Keratinocyte (primary cell): ENCODE results near the gene RFTN1. TPM values are rescaled to one million over a fixed set of nuclear protein-coding genes. Genes with fewer than 3 reads are reported as not detected.

Experiments
- DNase-seq: peaks from one replicate; pipeline ENCODE4 v3.0.0-alpha.2; 2011; ENCODE audit warnings: low read depth, missing footprints, low spot score
- FAIRE-seq: peaks from 2 replicates; lab custom pipeline; 2011; peaks lifted over from hg19 to GRCh38; lab: Jason Lieb, UNC
- H2AFZ ChIP-seq: 2 replicates; pipeline ENCODE4 v1.6.0; 2012; ENCODE audit warnings: low read length, control low read depth, inconsistent platforms; ENCODE audit not compliant: control insufficient read depth
- H3K27ac ChIP-seq: 2 replicates; pipeline ENCODE4 v1.5.1; 2011; ENCODE audit warnings: low read length; ENCODE audit not compliant: control insufficient read depth, insufficient read depth
- H3K27me3 ChIP-seq: 3 replicates; pipeline ENCODE4 v1.6.0; 2011; ENCODE audit warnings: low read length; ENCODE audit not compliant: control insufficient read depth, insufficient read depth; ENCODE audit errors: extremely low read depth
- H3K36me3 ChIP-seq, 2 experiments: 2 replicates in 1 of 2; 3 replicates in 1 of 2; pipeline ENCODE4 v1.5.1; 2011; ENCODE audit warnings: low read length in 2 of 2, mild to moderate bottlenecking in 1 of 2; ENCODE audit not compliant: control insufficient read depth in 2 of 2, insufficient read depth in 2 of 2; ENCODE audit errors: extremely low read depth in 1 of 2
- H3K4me1 ChIP-seq: 3 replicates; pipeline ENCODE4 v1.5.1; 2011; ENCODE audit warnings: low read length; ENCODE audit not compliant: control insufficient read depth, insufficient read depth; ENCODE audit errors: extremely low read depth
- H3K4me2 ChIP-seq: 3 replicates; pipeline ENCODE4 v1.6.0; 2011; ENCODE audit warnings: low read depth, low read length; ENCODE audit not compliant: control insufficient read depth, insufficient read depth; ENCODE audit errors: extremely low read depth
- H3K4me3 ChIP-seq, 3 experiments: fragments of 200-600 bp in 1 of 3; sonication (generic) in 1 of 3; 2 replicates in 2 of 3; 3 replicates in 1 of 3; pipeline ENCODE4 v1.5.1; 2011 to 2016; ENCODE audit warnings: low read length in 3 of 3, mild to moderate bottlenecking in 3 of 3, control low read depth in 2 of 3, inconsistent platforms in 1 of 3, low read depth in 1 of 3, mixed read lengths in 1 of 3, mixed run types in 1 of 3, moderate library complexity in 1 of 3; ENCODE audit not compliant: control insufficient read depth in 2 of 3, insufficient read depth in 2 of 3; ENCODE audit errors: extremely low read depth in 1 of 3
- H3K79me2 ChIP-seq: 2 replicates; pipeline ENCODE4 v1.6.0; 2012; ENCODE audit warnings: low read length; ENCODE audit not compliant: control insufficient read depth, insufficient read depth
- H3K9ac ChIP-seq: 3 replicates; pipeline ENCODE4 v1.6.0; 2011; ENCODE audit warnings: low read length; ENCODE audit not compliant: control insufficient read depth, insufficient read depth; ENCODE audit errors: extremely low read depth
- H3K9me1 ChIP-seq: 3 replicates; pipeline ENCODE4 v1.6.0; 2011; ENCODE audit warnings: low read length; ENCODE audit not compliant: control insufficient read depth, insufficient read depth; ENCODE audit errors: extremely low read depth
- H3K9me3 ChIP-seq: 2 replicates; pipeline ENCODE4 v1.5.1; 2012; ENCODE audit warnings: low read depth, low read length; ENCODE audit not compliant: control insufficient read depth
- H4K20me1 ChIP-seq: 3 replicates; pipeline ENCODE4 v1.6.0; 2011; ENCODE audit warnings: low read length; ENCODE audit not compliant: control insufficient read depth, insufficient read depth; ENCODE audit errors: extremely low read depth
- CTCF ChIP-seq, 3 experiments: IDR thresholded peaks in 1 of 3; conservative IDR thresholded peaks in 1 of 3; optimal IDR thresholded peaks in 1 of 3; 2 replicates in 2 of 3; 3 replicates in 1 of 3; pipeline versions ENCODE3 to v1.5.1; 2011; ENCODE audit warnings: low read length in 3 of 3, mild to moderate bottlenecking in 3 of 3, moderate library complexity in 2 of 3, control low read depth in 1 of 3, inconsistent platforms in 1 of 3; ENCODE audit not compliant: insufficient read depth in 2 of 3; ENCODE audit errors: extremely low read depth in 1 of 3
- EZH2 ChIP-seq: IDR thresholded peaks from one replicate; pipeline ENCODE4 v1.6.1; 2012; ENCODE audit warnings: inconsistent platforms, mild to moderate bottlenecking, low read length, moderate library complexity
- dilution Hi-C: fragments of 300-500 bp; cut with MboI; formaldehyde crosslinking; loops from one replicate; pipeline ENCODE4 v1.7.0; 2020; ENCODE audit warnings: low sequenced_read_pairs; ENCODE audit not compliant: extremely low pct_ligation_motif_present
- polyA plus RNA-seq, 5 experiments: library from polyadenylated mRNA; depleted of rRNA in 3 of 5; stranded (reverse) in 3 of 5; stranded (forward) in 1 of 5; unstranded in 1 of 5; fragments of >200 nt; gene quantifications; 1 replicate in 1 of 5; 2 replicates in 3 of 5; 3 replicates in 1 of 5; pipeline versions ENCODE4 v1.2.1 to v1.2.3, GENCODE V29; 2011 to 2012; ENCODE audit warnings: missing spikeins in 2 of 5, low read depth in 1 of 5, low replicate concordance in 1 of 5

The RFTN1 gene
- polyA plus RNA-seq, 1 donor (not counting 4 experiments of a cell fraction or from before 2014, with no cell fraction given): 18.0 TPM

- no peak overlapping the region for H3K4me3 ChIP-seq
- H3K79me2 ChIP-seq: peaks cover 42% of the 10 kb centered on the region
- H2AFZ ChIP-seq: no peak overlapping the region
- H3K4me2 ChIP-seq: no peak overlapping the region
- no peak overlapping the region for H3K9ac ChIP-seq
- FAIRE-seq (no peak), DNase-seq (no peak)
- H3K27ac ChIP-seq: no peak overlapping the region
- H3K9me3 ChIP-seq: no peaks in the 10 kb centered on the region
- no peaks in the 10 kb centered on the region for H4K20me1 ChIP-seq
- H3K4me1 ChIP-seq: peaks cover 13% of the 10 kb centered on the region
- no peaks in the 10 kb centered on the region for H3K27me3 ChIP-seq
- dilution Hi-C loops: no loop called here
- H3K36me3 ChIP-seq: peaks cover 0 to 2% of the 10 kb centered on the region in 2 experiments
- no peak for TF ChIP-seq CTCF (optimal IDR thresholded peaks at IDR 0.05 in 1 of 3, IDR thresholded peaks at IDR 0.05 in 1 of 3, conservative IDR thresholded peaks at IDR 0.05 in 1 of 3; ENCODE audit: extremely low read depth in 1 of 3, insufficient read depth in 2 of 3, low read length in 3 of 3)
- no peak for TF ChIP-seq EZH2
- no peaks in the 10 kb centered on the region for H3K9me1 ChIP-seq
Observed at GRCh38 chr3:16507578-16508242, 5.8 kb downstream of the RFTN1 start.

GRCh38 chr3:16506884-16507577 lies 6.5 kb downstream of the RFTN1 start:
- no peak for DNase-seq
- FAIRE-seq: no peak
- Histone ChIP-seq H3K27ac (no peak overlapping the region), H3K9ac (no peak overlapping the region), H3K4me1 (peaks cover 6% of the 10 kb centered on the region), H2AFZ (no peak overlapping the region), H3K79me2 (peaks cover 36% of the 10 kb centered on the region), H4K20me1 (no peaks in the 10 kb centered on the region), H3K4me3 (no peak overlapping the region), H3K4me2 (no peak overlapping the region), H3K9me1 (no peaks in the 10 kb centered on the region), H3K9me3 (no peaks in the 10 kb centered on the region), H3K36me3 (peaks cover 0 to 2% of the 10 kb centered on the region in 2 experiments), H3K27me3 (no peaks in the 10 kb centered on the region)
- dilution Hi-C loops: no loop called here
- TF ChIP-seq EZH2: no peak
- TF ChIP-seq CTCF (optimal IDR thresholded peaks at IDR 0.05 in 1 of 3, IDR thresholded peaks at IDR 0.05 in 1 of 3, conservative IDR thresholded peaks at IDR 0.05 in 1 of 3; ENCODE audit: extremely low read depth in 1 of 3, insufficient read depth in 2 of 3, low read length in 3 of 3): no peak
